GM19372 (cell line): ENCODE data around the gene ECPAS.
"Not testable (repeated sequence)": the region's sequence is repeated elsewhere in the genome, so short reads cannot be mapped to it uniquely, and the experiment has no call there.

Source experiments
- ATAC-seq: cut with Tn5 transposase; IDR thresholded peaks from one replicate; pipeline ENCODE4 v1.9.1; 2021; ENCODE audit warnings: mild to moderate bottlenecking, low read depth, moderate library complexity; ENCODE audit not compliant: unreplicated experiment

The ECPAS gene

GRCh38 chr9:111483858-111484571, at the start of gene ECPAS:
Gene ECPAS, minus strand, starts transcription at chr9:111484383. Its CDS starts 11,465 bp downstream, at chr9:111472918.
- peak; percentile 55 for ATAC-seq

- no peak for ATAC-seq
These were observed 49.1 kb upstream of the ECPAS start for GRCh38 chr9:111533099-111533790.

GRCh38 chr9:111531716-111532115, 47.5 kb upstream of the ECPAS start:
- no peak for ATAC-seq

- no peak for ATAC-seq
These were observed 45.6 kb upstream of the ECPAS start for GRCh38 chr9:111529787-111530186.

GRCh38 chr9:111527347-111527746, 43.2 kb upstream of the ECPAS start:
- no peak for ATAC-seq

- ATAC-seq: peak; percentile 73
These were observed 41.1 kb upstream of the ECPAS start, which contains the start of gene ZNF483 for GRCh38 chr9:111525056-111525977. Gene ZNF483, plus strand, starts transcription at chr9:111525179. Its CDS starts 2,217 bp downstream, at chr9:111527396.

GRCh38 chr9:111524731-111525055, 40.5 kb upstream of the ECPAS start:
- no peak for ATAC-seq

GRCh38 chr9:111516061-111516465, 31.9 kb upstream of the ECPAS start:
- no peak for ATAC-seq

GRCh38 chr9:111514967-111515366, 30.8 kb upstream of the ECPAS start:
- ATAC-seq: no peak

GRCh38 chr9:111511581-111511980, 27.4 kb upstream of the ECPAS start:
- not testable (repeated sequence) for ATAC-seq

GRCh38 chr9:111502506-111502905, 18.3 kb upstream of the ECPAS start:
- no peak for ATAC-seq

- ATAC-seq: no peak
These were observed 17.5 kb upstream of the ECPAS start for GRCh38 chr9:111501648-111502047.

- ATAC-seq: no peak
These were observed 16.9 kb upstream of the ECPAS start for GRCh38 chr9:111501005-111501562.

GRCh38 chr9:111497196-111497595, 13.0 kb upstream of the ECPAS start:
- ATAC-seq: not testable (repeated sequence)

GRCh38 chr9:111484572-111484894, 350 bp upstream of the ECPAS start:
- ATAC-seq: no peak

GRCh38 chr9:111483439-111483857, 735 bp downstream of the ECPAS start:
- peak; percentile 40 for ATAC-seq

- ATAC-seq: peak; percentile 48
These were observed 1.3 kb downstream of the ECPAS start for GRCh38 chr9:111482694-111483438.

- no peak for ATAC-seq
These were observed 2.1 kb downstream of the ECPAS start for GRCh38 chr9:111481885-111482636.

- ATAC-seq: no peak
These were observed 6.5 kb downstream of the ECPAS start for GRCh38 chr9:111477677-111478076.
